Measurements from ENCODE around the gene ATP6V1B1.

The ATP6V1B1 gene

DNA sequence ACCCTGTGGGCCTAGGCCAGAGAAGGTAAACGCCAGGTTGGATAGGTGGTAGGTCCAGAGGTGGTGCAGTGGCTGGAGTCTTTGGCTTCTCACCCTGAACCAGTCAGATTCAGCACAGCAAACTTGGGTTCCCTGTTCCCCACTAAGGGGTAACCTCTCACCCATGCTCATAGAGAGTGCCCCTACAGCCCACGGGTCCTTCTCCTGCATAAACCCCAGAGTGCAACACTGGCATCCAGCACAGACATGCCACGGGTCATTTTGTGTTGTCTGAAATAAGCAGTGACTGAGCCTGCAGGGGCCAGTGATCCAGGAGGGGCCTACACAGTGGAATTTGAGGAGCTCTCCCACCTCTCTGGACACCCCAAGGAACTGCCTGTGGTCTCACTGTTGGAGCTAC lies 40.5 kb upstream of the ATP6V1B1 start:
- H2AK5ac ChIP-seq (ENCODE audit: low read length, severe bottlenecking): no peak overlapping the region
- H3K14ac ChIP-seq (ENCODE audit: low read length in 2 of 2): no peak overlapping the region
- H3K36me3 ChIP-seq (ENCODE audit: control insufficient read depth in 1 of 2, insufficient read depth in 2 of 2, low read depth in 1 of 2, low read length in 2 of 2): no peaks in the 10 kb centered on the region

DNA sequence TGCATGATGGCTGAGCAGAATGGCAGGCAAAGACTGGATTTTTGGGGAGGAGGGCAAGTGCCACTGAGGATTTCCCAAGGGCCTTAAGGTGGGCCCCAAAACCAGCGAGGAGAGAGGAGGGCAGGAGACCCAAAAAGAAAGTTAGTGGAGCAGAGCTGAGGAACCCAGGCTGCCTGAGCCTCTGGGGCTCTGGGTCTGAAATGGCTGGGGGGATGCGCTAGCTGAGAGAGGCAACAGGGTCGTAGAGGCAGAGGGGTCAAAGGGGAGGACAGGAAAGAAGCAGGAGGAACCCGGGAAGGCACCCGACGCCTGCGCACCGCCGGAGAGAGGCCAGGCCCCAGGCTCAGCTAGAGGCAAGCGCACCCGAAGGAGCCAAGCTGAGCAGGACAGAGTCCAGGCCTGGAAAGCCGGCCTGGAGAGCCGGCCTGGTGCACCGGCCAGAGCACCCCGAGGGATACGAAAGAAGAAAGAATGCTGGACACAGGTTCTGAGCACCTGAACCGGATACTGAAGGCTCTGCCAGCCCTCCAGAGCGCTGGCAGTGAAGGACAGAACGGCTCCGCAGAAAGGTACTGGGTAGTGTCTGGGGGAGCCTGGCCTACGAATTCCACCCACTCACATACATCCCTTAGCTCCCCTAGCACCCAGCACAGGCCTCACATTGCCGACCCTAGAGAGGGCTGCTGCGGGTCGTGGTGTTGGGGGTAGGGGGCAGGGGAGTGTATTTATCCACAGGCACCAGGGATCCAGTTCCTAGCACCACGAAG lies 39.5 kb upstream of the ATP6V1B1 start:
- WGBS: 16% methylated on average over 17 of the region's 25 CpGs
- Histone ChIP-seq H3K27me3 (ENCODE audit: control insufficient read depth in 1 of 2, insufficient read depth in 1 of 2, low read length in 2 of 2) (peaks cover 90 to 92% of the 10 kb centered on the region in 2 experiments), H3K18ac (ENCODE audit: low read depth in 1 of 2, low read length in 2 of 2) (no peak overlapping the region), H2AFZ (ENCODE audit: low read depth, low read length) (no peak overlapping the region), H3K9me3 (ENCODE audit: control insufficient read depth, low read length) (peaks cover 3% of the 10 kb centered on the region), H2BK15ac (ENCODE audit: low read depth, poor library complexity, severe bottlenecking) (no peak overlapping the region), H3K4me2 (ENCODE audit: low read length, poor library complexity, severe bottlenecking) (no peak overlapping the region), H2BK120ac (ENCODE audit: low read depth, low read length) (no peak overlapping the region), H3K4ac (ENCODE audit: low read depth in 1 of 2, low read length in 2 of 2) (no peak overlapping the region), H2BK12ac (ENCODE audit: low read length in 2 of 2) (no peak overlapping the region), H3K9ac (ENCODE audit: low read length) (no peak overlapping the region), H3K79me1 (replicated peaks; ENCODE audit: low read length, poor library complexity, severe bottlenecking) (peaks cover 1% of the 10 kb centered on the region), H2BK5ac (ENCODE audit: low read depth, low read length, poor library complexity, severe bottlenecking) (no peak overlapping the region), H3K27ac (ENCODE audit: low read length, poor library complexity, severe bottlenecking) (no peak overlapping the region), H3K36me3 (ENCODE audit: control insufficient read depth in 1 of 2, insufficient read depth in 2 of 2, low read depth in 1 of 2, low read length in 2 of 2) (no peaks in the 10 kb centered on the region), H3K4me1 (ENCODE audit: control insufficient read depth, insufficient read depth, low read depth, low read length) (peaks cover 14% of the 10 kb centered on the region), H2AK5ac (ENCODE audit: low read length, severe bottlenecking) (no peak overlapping the region), H3K23ac (ENCODE audit: low read length in 2 of 2) (no peak overlapping the region), H3K14ac (ENCODE audit: low read length in 2 of 2) (no peak overlapping the region), H3K4me3 (ENCODE audit: insufficient read depth in 1 of 2, low read depth in 1 of 2, low read length in 2 of 2) (no peak overlapping the region), H4K8ac (ENCODE audit: low read length) (no peak overlapping the region), H4K91ac (ENCODE audit: low read length) (no peak overlapping the region)
- no peak for DNase-seq

More for the DNA sequence above, 40.5 kb upstream of the ATP6V1B1 start:
- no peak for DNase-seq
- H3K4me3 ChIP-seq (ENCODE audit: insufficient read depth in 1 of 2, low read depth in 1 of 2, low read length in 2 of 2): no peak overlapping the region
- no peak overlapping the region for H2BK12ac ChIP-seq (ENCODE audit: low read length in 2 of 2)
- H2BK15ac ChIP-seq (ENCODE audit: low read depth, poor library complexity, severe bottlenecking): no peak overlapping the region
- WGBS: 33% methylated on average over 3 of the region's 3 CpGs
- H4K8ac ChIP-seq (ENCODE audit: low read length): no peak overlapping the region
- no peaks in the 10 kb centered on the region for H3K79me1 ChIP-seq (replicated peaks; ENCODE audit: low read length, poor library complexity, severe bottlenecking)
- no peak overlapping the region for H2BK5ac ChIP-seq (ENCODE audit: low read depth, low read length, poor library complexity, severe bottlenecking)
- H3K9ac ChIP-seq (ENCODE audit: low read length): no peak overlapping the region
- H3K4ac ChIP-seq (ENCODE audit: low read depth in 1 of 2, low read length in 2 of 2): no peak overlapping the region
- no peak overlapping the region for H3K4me2 ChIP-seq (ENCODE audit: low read length, poor library complexity, severe bottlenecking)
- H4K91ac ChIP-seq (ENCODE audit: low read length): no peak overlapping the region
- H3K18ac ChIP-seq (ENCODE audit: low read depth in 1 of 2, low read length in 2 of 2): no peak overlapping the region
- peaks cover 96 to 100% of the 10 kb centered on the region in 2 experiments for H3K27me3 ChIP-seq (ENCODE audit: control insufficient read depth in 1 of 2, insufficient read depth in 1 of 2, low read length in 2 of 2)
- peaks cover 8% of the 10 kb centered on the region for H3K4me1 ChIP-seq (ENCODE audit: control insufficient read depth, insufficient read depth, low read depth, low read length)
- H3K23ac ChIP-seq (ENCODE audit: low read length in 2 of 2): no peak overlapping the region
- H3K27ac ChIP-seq (ENCODE audit: low read length, poor library complexity, severe bottlenecking): no peak overlapping the region
- peaks cover 3% of the 10 kb centered on the region for H3K9me3 ChIP-seq (ENCODE audit: control insufficient read depth, low read length)
- H2AFZ ChIP-seq (ENCODE audit: low read depth, low read length): no peak overlapping the region
- no peak overlapping the region for H2BK120ac ChIP-seq (ENCODE audit: low read depth, low read length)

GRCh38 chr2:70896765-70897202 lies 38.9 kb upstream of the ATP6V1B1 start:
- Histone ChIP-seq H3K9me3 (ENCODE audit: control insufficient read depth, low read length) (peaks cover 3% of the 10 kb centered on the region), H3K4ac (ENCODE audit: low read depth in 1 of 2, low read length in 2 of 2) (no peak overlapping the region), H3K18ac (ENCODE audit: low read depth in 1 of 2, low read length in 2 of 2) (no peak overlapping the region), H2AK5ac (ENCODE audit: low read length, severe bottlenecking) (no peak overlapping the region), H3K14ac (ENCODE audit: low read length in 2 of 2) (no peak overlapping the region), H3K4me3 (ENCODE audit: insufficient read depth in 1 of 2, low read depth in 1 of 2, low read length in 2 of 2) (no peak overlapping the region), H2AFZ (ENCODE audit: low read depth, low read length) (no peak overlapping the region), H3K79me1 (replicated peaks; ENCODE audit: low read length, poor library complexity, severe bottlenecking) (peaks cover 1% of the 10 kb centered on the region), H2BK15ac (ENCODE audit: low read depth, poor library complexity, severe bottlenecking) (no peak overlapping the region), H2BK12ac (ENCODE audit: low read length in 2 of 2) (no peak overlapping the region), H3K23ac (ENCODE audit: low read length in 2 of 2) (no peak overlapping the region), H3K4me1 (ENCODE audit: control insufficient read depth, insufficient read depth, low read depth, low read length) (peaks cover 20% of the 10 kb centered on the region), H3K4me2 (ENCODE audit: low read length, poor library complexity, severe bottlenecking) (no peak overlapping the region), H4K8ac (ENCODE audit: low read length) (no peak overlapping the region), H3K27ac (ENCODE audit: low read length, poor library complexity, severe bottlenecking) (no peak overlapping the region), H4K91ac (ENCODE audit: low read length) (no peak overlapping the region), H3K27me3 (ENCODE audit: control insufficient read depth in 1 of 2, insufficient read depth in 1 of 2, low read length in 2 of 2) (peaks cover 84 to 87% of the 10 kb centered on the region in 2 experiments), H3K36me3 (ENCODE audit: control insufficient read depth in 1 of 2, insufficient read depth in 2 of 2, low read depth in 1 of 2, low read length in 2 of 2) (no peaks in the 10 kb centered on the region), H2BK120ac (ENCODE audit: low read depth, low read length) (no peak overlapping the region), H2BK5ac (ENCODE audit: low read depth, low read length, poor library complexity, severe bottlenecking) (no peak overlapping the region), H3K9ac (ENCODE audit: low read length) (no peak overlapping the region)
- DNase-seq: no peak
- WGBS: 5% methylated on average over 15 of the region's 16 CpGs

DNA sequence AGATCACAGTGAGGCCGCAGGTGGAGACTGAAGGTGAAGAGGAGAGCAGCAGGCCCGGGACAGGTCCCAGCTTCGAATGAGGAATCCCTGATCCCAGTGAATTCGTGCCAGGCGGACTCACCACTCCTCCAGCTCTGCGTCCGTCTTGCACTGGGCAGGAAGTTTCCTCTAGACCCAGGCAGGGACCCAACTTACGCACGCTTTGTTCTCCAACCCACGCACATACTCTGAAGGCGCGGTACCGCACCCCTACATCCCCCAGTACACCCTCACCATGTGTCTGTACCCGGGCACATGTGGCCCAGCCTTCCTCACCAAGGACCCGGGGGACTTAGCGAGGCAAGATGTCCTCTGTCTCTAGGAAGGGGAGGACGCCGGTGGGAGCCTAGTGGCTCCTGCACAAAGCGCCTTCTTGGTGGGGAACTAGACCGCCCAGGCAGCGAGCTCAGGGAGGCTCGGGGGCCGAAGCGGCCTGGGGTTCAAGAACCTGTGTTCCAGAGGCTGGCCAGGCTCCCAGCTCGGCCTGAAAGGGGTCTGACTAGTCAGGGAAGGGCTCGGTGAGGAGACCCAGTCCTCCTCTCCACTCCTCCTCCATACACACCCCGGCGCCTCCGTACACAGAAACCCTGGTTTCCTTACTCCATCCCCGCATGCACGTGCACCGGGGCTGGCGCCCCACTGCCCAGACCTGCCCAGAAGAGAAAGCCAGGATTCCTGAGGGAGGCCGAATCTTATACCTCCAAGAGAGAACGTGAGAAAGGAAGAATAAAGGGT lies 38.3 kb upstream of the ATP6V1B1 start:
- Histone ChIP-seq H3K14ac (ENCODE audit: low read length in 2 of 2) (no peak overlapping the region), H2BK12ac (ENCODE audit: low read length in 2 of 2) (no peak overlapping the region), H3K9ac (ENCODE audit: low read length) (no peak overlapping the region), H3K79me1 (replicated peaks; ENCODE audit: low read length, poor library complexity, severe bottlenecking) (peaks cover 1% of the 10 kb centered on the region), H2BK5ac (ENCODE audit: low read depth, low read length, poor library complexity, severe bottlenecking) (no peak overlapping the region), H3K27ac (ENCODE audit: low read length, poor library complexity, severe bottlenecking) (no peak overlapping the region), H3K36me3 (ENCODE audit: control insufficient read depth in 1 of 2, insufficient read depth in 2 of 2, low read depth in 1 of 2, low read length in 2 of 2) (no peaks in the 10 kb centered on the region), H4K91ac (ENCODE audit: low read length) (no peak overlapping the region), H3K27me3 (ENCODE audit: control insufficient read depth in 1 of 2, insufficient read depth in 1 of 2, low read length in 2 of 2) (peaks cover 78 to 84% of the 10 kb centered on the region in 2 experiments), H3K18ac (ENCODE audit: low read depth in 1 of 2, low read length in 2 of 2) (no peak overlapping the region), H4K8ac (ENCODE audit: low read length) (no peak overlapping the region), H2AFZ (ENCODE audit: low read depth, low read length) (no peak overlapping the region), H3K4me1 (ENCODE audit: control insufficient read depth, insufficient read depth, low read depth, low read length) (peaks cover 23% of the 10 kb centered on the region), H3K4me3 (ENCODE audit: insufficient read depth in 1 of 2, low read depth in 1 of 2, low read length in 2 of 2) (peak overlapping the region in 1 of 2 experiments; percentile 1), H3K23ac (ENCODE audit: low read length in 2 of 2) (no peak overlapping the region), H2BK15ac (ENCODE audit: low read depth, poor library complexity, severe bottlenecking) (no peak overlapping the region), H3K4ac (ENCODE audit: low read depth in 1 of 2, low read length in 2 of 2) (no peak overlapping the region), H3K9me3 (ENCODE audit: control insufficient read depth, low read length) (peaks cover 3% of the 10 kb centered on the region), H3K4me2 (ENCODE audit: low read length, poor library complexity, severe bottlenecking) (no peak overlapping the region), H2AK5ac (ENCODE audit: low read length, severe bottlenecking) (no peak overlapping the region), H2BK120ac (ENCODE audit: low read depth, low read length) (no peak overlapping the region)
- 5% methylated on average over 35 of the region's 35 CpGs for WGBS
- no peak for DNase-seq
